Keratinocyte (primary cell): ENCODE results near the gene MOB3B.

Experiments
- EZH2 ChIP-seq: IDR thresholded peaks from one replicate; pipeline ENCODE4 v1.6.1; 2012; ENCODE audit warnings: inconsistent platforms, mild to moderate bottlenecking, low read length, moderate library complexity
- TF ChIP-seq, protein P1 (sequence below), 3 experiments: IDR thresholded peaks in 1 of 3; conservative IDR thresholded peaks in 1 of 3; optimal IDR thresholded peaks in 1 of 3; 2 replicates in 2 of 3; 3 replicates in 1 of 3; pipeline versions ENCODE3 to v1.5.1; 2011; ENCODE audit warnings: low read length in 3 of 3, mild to moderate bottlenecking in 3 of 3, moderate library complexity in 2 of 3, control low read depth in 1 of 3, inconsistent platforms in 1 of 3; ENCODE audit not compliant: insufficient read depth in 2 of 3; ENCODE audit errors: extremely low read depth in 1 of 3

DNA sequence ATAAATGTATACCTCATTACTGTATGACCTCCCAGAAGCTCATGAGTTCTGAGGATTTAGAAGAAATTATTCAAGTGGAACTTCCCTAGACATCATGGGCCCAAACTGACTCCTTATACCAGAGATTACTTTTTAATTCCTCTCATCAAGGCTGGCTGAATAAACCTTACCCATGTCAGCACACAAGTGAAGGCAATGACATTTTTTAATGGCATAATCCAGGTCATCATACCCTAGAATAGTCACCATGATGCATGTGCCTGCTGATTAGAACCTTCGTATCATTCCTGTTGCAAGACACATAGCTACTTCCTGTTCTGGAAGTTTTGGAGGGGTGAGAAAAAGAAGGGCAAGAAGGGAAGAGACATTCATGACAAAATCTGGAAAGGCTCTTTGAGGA, 55.3 kb downstream of the MOB3B start:
- TF ChIP-seq, protein P1, sequence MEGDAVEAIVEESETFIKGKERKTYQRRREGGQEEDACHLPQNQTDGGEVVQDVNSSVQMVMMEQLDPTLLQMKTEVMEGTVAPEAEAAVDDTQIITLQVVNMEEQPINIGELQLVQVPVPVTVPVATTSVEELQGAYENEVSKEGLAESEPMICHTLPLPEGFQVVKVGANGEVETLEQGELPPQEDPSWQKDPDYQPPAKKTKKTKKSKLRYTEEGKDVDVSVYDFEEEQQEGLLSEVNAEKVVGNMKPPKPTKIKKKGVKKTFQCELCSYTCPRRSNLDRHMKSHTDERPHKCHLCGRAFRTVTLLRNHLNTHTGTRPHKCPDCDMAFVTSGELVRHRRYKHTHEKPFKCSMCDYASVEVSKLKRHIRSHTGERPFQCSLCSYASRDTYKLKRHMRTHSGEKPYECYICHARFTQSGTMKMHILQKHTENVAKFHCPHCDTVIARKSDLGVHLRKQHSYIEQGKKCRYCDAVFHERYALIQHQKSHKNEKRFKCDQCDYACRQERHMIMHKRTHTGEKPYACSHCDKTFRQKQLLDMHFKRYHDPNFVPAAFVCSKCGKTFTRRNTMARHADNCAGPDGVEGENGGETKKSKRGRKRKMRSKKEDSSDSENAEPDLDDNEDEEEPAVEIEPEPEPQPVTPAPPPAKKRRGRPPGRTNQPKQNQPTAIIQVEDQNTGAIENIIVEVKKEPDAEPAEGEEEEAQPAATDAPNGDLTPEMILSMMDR (optimal IDR thresholded peaks at IDR 0.05 in 1 of 3, IDR thresholded peaks at IDR 0.05 in 1 of 3, conservative IDR thresholded peaks at IDR 0.05 in 1 of 3; ENCODE audit: extremely low read depth in 1 of 3, insufficient read depth in 2 of 3, low read length in 3 of 3) = no peak
- TF ChIP-seq EZH2 = no peak
